ENCODE data around the gene FHL1. TPM values are rescaled to one million over a fixed set of nuclear protein-coding genes. Genes with fewer than 3 reads are reported as not detected.

The FHL1 gene
- total RNA-seq, 1 donor from 2014 or later: 248 TPM

DNA sequence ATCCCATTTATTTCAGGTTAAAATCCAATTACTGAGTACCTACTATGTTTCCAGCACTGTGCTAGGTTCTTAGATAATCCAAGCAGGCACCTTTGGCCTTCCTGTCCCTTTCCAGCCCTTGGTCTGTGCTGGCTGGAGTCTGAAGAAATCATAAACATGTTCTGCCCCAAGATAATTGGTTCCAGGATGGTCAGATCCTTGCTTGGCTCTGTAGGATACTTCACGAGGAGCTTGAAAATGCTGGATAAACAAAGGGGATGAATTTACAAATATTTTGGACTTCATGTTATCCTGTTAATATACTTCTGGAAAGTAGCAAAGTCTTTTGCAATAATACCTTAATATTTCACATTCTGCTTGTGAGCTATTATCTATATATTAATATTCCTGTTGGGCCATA is 35.0 kb upstream of the FHL1 start:
- H3K36me3 ChIP-seq: no peaks in the 10 kb centered on the region
- H3K27me3 ChIP-seq (ENCODE audit: low read depth): no peaks in the 10 kb centered on the region
- no peaks in the 10 kb centered on the region for H3K4me1 ChIP-seq
- H3K27ac ChIP-seq: no peak overlapping the region
- H3K4me3 ChIP-seq: no peak overlapping the region
- DNase-seq (no peak), ATAC-seq (no peak)
- intact Hi-C loops (cut with DNase I): no loop called here
- TF ChIP-seq, protein P1, sequence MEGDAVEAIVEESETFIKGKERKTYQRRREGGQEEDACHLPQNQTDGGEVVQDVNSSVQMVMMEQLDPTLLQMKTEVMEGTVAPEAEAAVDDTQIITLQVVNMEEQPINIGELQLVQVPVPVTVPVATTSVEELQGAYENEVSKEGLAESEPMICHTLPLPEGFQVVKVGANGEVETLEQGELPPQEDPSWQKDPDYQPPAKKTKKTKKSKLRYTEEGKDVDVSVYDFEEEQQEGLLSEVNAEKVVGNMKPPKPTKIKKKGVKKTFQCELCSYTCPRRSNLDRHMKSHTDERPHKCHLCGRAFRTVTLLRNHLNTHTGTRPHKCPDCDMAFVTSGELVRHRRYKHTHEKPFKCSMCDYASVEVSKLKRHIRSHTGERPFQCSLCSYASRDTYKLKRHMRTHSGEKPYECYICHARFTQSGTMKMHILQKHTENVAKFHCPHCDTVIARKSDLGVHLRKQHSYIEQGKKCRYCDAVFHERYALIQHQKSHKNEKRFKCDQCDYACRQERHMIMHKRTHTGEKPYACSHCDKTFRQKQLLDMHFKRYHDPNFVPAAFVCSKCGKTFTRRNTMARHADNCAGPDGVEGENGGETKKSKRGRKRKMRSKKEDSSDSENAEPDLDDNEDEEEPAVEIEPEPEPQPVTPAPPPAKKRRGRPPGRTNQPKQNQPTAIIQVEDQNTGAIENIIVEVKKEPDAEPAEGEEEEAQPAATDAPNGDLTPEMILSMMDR (IDR thresholded peaks at IDR 0.05): no peak
- H3K9me3 ChIP-seq: no peaks in the 10 kb centered on the region

DNA sequence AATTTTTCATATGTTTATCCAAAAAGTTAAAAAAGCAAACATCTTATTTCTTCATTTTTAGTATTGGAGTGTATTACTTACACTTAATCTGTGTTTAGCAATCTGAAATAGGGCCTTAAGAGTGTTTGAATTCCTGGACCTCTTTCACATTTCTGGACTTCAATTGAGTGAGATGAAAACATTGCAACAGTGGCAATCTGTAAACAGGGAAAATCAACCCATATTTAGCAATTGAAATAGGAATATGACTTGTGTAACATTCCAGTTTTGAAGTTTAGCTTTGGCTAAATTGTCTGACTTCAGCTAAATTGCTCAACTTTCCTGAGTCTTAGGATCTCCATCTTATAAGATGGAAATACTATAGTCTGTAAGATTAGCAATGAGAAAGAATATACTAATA is 34.6 kb upstream of the FHL1 start:
- Histone ChIP-seq H3K9me3 (no peaks in the 10 kb centered on the region), H3K36me3 (no peaks in the 10 kb centered on the region), H3K27ac (no peak overlapping the region), H3K27me3 (ENCODE audit: low read depth) (no peaks in the 10 kb centered on the region), H3K4me1 (no peaks in the 10 kb centered on the region), H3K4me3 (no peak overlapping the region)
- intact Hi-C loops (cut with DNase I): no loop called here
- TF ChIP-seq, protein P1 (IDR thresholded peaks at IDR 0.05): no peak
- DNase-seq: no peak
- ATAC-seq: no peak

DNA sequence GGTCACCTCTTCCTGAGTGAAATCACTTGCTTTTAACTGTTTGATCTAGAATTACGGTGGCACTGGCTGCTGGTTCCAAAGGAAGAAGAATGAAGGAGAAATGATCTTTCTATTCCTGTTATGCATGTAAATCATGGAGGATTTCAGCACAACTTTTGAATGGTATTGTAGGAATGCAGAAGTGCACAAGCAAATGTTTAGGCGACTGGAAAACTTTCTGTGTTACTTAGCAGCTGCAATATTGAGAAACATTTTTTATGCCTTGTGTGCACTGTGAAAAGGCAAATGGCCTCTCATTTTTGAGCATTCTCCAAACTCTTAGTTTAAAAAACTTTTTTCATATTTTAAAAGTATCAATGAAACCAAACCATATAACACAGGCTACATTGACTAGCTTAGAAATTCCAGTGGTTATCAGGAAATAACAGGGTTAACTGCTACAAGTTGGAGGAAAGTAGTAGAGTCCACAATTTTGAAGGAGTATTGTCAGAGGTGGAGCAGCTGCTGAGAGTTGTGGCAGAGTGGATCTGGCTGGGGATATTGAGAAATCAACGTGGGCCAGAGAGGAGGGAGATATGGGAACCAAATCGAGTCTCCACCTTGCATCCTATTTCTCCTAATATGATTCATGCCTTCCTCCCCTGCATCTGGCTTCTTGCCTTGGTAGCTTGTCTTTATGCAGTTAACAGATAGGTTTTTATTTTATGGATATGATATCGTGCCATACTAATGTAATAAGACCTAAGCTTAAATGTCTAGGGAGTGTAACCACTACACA is 32.0 kb upstream of the FHL1 start:
- peak overlapping the region; percentile 56 for H3K27ac ChIP-seq
- intact Hi-C loops (cut with DNase I): no loop called here

DNA sequence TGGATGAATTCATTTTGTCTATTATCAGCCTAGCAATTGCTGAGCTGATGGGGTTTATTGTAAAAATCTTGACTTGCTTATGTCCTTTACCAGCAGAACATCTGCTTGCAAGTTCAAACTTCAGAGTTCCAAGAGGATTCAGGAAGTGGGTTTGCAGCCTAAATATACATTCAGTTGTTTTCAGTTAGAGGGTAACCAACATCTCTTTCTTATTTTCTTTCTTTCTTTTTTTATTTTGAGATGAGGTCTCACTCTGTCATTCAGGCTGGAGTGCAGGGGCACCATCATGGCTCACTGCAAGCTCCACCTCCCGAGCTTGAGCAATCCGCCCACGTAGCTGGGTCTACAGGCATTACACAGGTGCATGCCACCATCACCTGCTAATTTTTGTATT is 31.4 kb upstream of the FHL1 start:
- H3K27me3 ChIP-seq (ENCODE audit: low read depth): no peaks in the 10 kb centered on the region
- TF ChIP-seq, protein P1 (IDR thresholded peaks at IDR 0.05): no peak
- H3K4me1 ChIP-seq: no peaks in the 10 kb centered on the region
- no peak for ATAC-seq
- no peaks in the 10 kb centered on the region for H3K36me3 ChIP-seq
- no peaks in the 10 kb centered on the region for H3K9me3 ChIP-seq
- intact Hi-C loops (cut with DNase I): no loop called here
- H3K27ac ChIP-seq: no peak overlapping the region
- H3K4me3 ChIP-seq: no peak overlapping the region
- no peak for DNase-seq

More for the DNA sequence above, 32.0 kb upstream of the FHL1 start:
- peak in 1 of 2 donors; percentile 47 for ATAC-seq
- DNase-seq: no peak
- H3K27me3 ChIP-seq (ENCODE audit: low read depth): no peaks in the 10 kb centered on the region
- H3K36me3 ChIP-seq: no peaks in the 10 kb centered on the region
- H3K4me1 ChIP-seq: no peaks in the 10 kb centered on the region
- H3K9me3 ChIP-seq: no peaks in the 10 kb centered on the region
- TF ChIP-seq, protein P1 (IDR thresholded peaks at IDR 0.05): no peak
- no peak overlapping the region for H3K4me3 ChIP-seq

DNA sequence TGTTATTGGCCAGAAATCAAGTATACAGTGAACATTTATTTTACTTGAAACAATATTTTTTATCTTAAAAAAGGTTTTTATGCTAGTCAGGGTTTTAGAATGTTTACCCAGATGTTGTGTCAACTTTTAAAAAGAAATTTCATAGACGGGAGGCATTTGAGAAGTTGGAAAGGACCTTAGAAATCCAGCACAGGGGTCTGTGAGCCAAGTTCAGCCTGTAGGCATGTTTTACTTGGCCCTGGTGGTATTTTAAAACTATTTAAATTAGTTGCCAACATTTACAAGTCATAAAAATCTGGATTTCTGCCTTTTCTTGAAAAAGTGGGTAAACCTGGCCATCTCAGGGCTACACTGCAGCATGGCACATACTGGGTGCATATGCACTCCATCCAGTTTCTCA is 25.5 kb upstream of the FHL1 start:
- TF ChIP-seq, protein P1 (IDR thresholded peaks at IDR 0.05): no peak
- Histone ChIP-seq H3K27me3 (ENCODE audit: low read depth) (no peaks in the 10 kb centered on the region), H3K9me3 (no peaks in the 10 kb centered on the region), H3K4me1 (no peaks in the 10 kb centered on the region), H3K27ac (no peak overlapping the region), H3K36me3 (no peaks in the 10 kb centered on the region), H3K4me3 (no peak overlapping the region)
- DNase-seq (no peak), ATAC-seq (no peak)
- intact Hi-C loops (cut with DNase I): no loop called here
